Fibroblast of villous mesenchyme (primary cell): Measurements from ENCODE around the gene PIP5KL1. TPM values are rescaled to one million over a fixed set of nuclear protein-coding genes. Genes with fewer than 3 reads are reported as not detected.

Experiments used
- DNase-seq: peaks from one replicate; pipeline ENCODE4 v3.0.0-alpha.2; 2010; ENCODE audit warnings: low read depth
- H3K4me3 ChIP-seq: 2 replicates; pipeline ENCODE4 v1.5.1; 2011; ENCODE audit warnings: low read depth, mild to moderate bottlenecking, low read length
- CTCF ChIP-seq: IDR thresholded peaks from 2 replicates; pipeline ENCODE4 v1.5.1; 2012; ENCODE audit warnings: low read depth, mild to moderate bottlenecking, low read length; ENCODE audit not compliant: insufficient read depth
- total RNA-seq: library from RNA; depleted of rRNA; stranded (reverse); fragments of >200 nt; gene quantifications from 2 replicates; pipeline ENCODE4 v1.2.3, GENCODE V29; 2012

PIP5KL1 gene
- total RNA-seq, 1 donor: 2.6 TPM

DNA sequence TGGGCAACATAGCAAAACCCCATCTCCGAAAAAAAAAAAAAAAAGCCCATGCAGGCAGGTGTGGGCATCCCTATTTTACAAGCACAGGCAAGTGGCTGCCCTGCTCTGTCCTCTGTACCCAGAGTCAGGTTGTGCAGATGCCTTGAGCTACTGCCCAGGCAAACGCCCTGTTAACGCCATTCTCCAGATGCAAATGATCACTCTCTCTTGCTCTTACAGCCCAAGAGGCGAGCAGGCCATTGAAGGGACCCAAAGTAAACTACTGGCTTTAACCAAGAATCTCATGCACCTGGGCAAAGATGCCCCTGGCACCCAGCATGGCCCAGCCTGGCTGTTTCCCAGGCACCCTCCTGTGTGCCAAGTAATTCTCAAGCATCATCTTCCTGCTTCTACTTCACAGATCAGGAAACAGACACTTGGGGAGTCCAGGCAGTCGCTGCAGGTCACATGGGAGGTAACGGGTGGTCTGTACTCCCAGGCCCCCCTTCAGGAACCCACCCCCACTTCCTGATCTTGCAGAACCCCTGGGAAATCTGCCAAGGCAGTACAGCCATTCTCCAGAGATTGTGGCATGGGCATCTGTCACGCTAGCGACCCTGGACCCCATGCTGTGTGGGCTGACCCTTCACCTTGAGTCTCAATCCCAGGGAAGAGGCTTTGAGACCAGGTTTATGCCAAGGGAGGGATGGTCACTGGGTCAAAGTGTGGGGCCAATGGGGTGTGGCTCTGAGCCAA lies 36.0 kb upstream of the PIP5KL1 start:
- no peak for DNase-seq
- no peak for TF ChIP-seq CTCF
- H3K4me3 ChIP-seq: no peak overlapping the region

DNA sequence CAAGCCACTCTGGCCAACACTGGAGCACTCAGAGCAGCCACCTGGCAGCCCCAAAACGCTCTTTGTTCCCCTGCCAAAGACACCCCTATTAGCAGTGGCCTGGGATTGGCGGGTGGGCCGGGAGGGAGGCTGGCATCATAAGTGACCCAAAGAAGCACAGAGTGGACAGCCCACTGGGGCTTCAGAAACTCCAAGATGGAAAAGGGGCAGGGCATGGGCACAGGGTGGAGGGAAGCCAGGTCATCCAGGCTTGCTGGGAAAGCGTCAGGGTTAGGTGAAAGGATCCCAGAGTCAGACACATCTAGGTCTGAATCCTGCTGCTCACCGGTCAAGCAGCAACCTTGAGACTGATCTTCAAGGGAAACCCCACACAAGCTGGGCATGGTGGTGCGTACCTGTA lies 35.4 kb upstream of the PIP5KL1 start:
- no peak overlapping the region for H3K4me3 ChIP-seq
- TF ChIP-seq CTCF: no peak
- no peak for DNase-seq

GRCh38 chr9:127963359-127964064 lies 32.9 kb upstream of the PIP5KL1 start:
- H3K4me3 ChIP-seq: no peak overlapping the region
- DNase-seq: no peak
- TF ChIP-seq CTCF: no peak

DNA sequence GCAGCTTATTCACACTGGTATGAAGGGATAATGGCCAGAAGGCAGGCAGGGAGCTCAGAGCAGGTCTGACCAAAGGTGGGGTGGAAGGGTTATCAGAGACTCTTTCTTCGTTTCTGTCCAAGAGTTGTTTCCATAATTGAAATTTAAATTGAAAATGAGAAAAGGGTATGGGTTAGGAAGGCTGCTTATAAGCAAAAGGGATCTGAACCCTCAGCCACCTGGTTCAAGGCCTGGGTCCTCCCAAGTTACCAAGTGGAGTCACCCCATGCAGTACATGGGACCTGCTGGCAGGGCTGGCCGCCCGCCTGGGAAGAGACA lies 32.4 kb upstream of the PIP5KL1 start:
- TF ChIP-seq CTCF: no peak
- no peak overlapping the region for H3K4me3 ChIP-seq
- DNase-seq: no peak

- no peak for DNase-seq
- H3K4me3 ChIP-seq: no peak overlapping the region
- TF ChIP-seq CTCF: no peak
Observed at GRCh38 chr9:127962278-127962677, 31.7 kb upstream of the PIP5KL1 start.

GRCh38 chr9:127961613-127962155 lies 31.1 kb upstream of the PIP5KL1 start:
- TF ChIP-seq CTCF: no peak
- no peak for DNase-seq
- no peak overlapping the region for H3K4me3 ChIP-seq
